SK-N-DZ (cell line): ENCODE data around the gene AIM2.

Source experiments
- DNase-seq: peaks from one replicate; pipeline ENCODE4 v3.0.0-alpha.2; 2015; ENCODE audit warnings: low spot score

The AIM2 gene

GRCh38 chr1:159015440-159015909, 61.1 kb downstream of the AIM2 start:
- DNase-seq = no peak

GRCh38 chr1:159014851-159015250, 61.7 kb downstream of the AIM2 start:
- DNase-seq = no peak

DNA sequence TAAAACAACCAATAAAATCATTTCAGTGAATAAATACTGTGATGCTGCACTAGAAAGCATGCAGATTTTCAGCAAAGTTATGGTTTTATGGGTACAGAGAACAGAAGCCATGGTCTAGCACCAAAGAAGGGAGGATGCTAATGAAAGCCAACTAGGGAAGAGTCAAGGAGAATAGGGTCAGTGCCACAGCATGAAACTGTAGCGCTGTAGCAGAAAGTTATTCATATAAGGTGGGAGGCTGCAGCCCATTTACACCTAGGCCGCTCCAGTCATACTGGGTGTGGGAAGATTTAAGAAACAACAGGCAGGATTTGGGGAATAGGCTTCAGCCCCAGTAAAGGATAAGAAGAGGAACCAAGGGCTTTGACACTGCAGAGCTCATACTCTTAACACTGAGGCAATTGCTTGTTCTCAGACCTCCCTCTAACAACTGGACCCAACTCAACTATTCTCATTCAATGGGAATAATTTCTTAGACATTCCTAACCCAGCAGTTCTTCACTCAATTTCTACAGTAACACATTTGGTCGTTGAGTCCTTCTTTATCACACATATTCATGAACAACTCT, 62.5 kb downstream of the AIM2 start:
- no peak for DNase-seq

DNA sequence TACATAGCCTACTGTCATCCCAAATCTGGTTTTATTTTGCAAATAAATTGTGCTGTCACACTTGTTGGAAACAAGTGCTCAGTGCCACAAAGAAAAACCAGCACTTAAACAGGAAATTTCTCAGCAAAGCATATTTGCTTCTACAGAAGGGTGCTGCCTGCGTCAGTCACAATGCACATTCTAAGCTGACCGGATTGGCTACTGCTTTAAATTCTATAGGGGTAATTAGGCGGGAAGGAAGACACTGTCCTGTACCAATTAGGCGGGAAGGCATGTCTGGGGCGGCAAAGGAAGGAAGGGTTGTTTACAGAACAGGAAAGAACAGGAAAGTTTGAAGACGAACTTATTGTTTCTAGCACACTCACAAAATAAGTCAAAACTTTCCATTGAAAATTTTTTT, 64.1 kb downstream of the AIM2 start:
- no peak for DNase-seq
